Osteoblast (primary cell): ENCODE data around the gene GAS6. TPM values are rescaled to one million over a fixed set of nuclear protein-coding genes. Genes with fewer than 3 reads are reported as not detected.
"Not testable (repeated sequence)": the region's sequence is repeated elsewhere in the genome, so short reads cannot be mapped to it uniquely, and the experiment has no call there.

Source experiments
- DNase-seq: peaks from one replicate; pipeline ENCODE4 v3.0.0; 2011; ENCODE audit warnings: low spot score, mixed read lengths; ENCODE audit not compliant: insufficient read length; ENCODE audit errors: missing footprints
- H2AFZ ChIP-seq: 2 replicates; pipeline ENCODE4 v1.6.0; 2011; ENCODE audit warnings: mild to moderate bottlenecking, low read length
- H3K27ac ChIP-seq: 2 replicates; pipeline ENCODE4 v1.5.1; 2011; ENCODE audit warnings: mild to moderate bottlenecking, low read depth, low read length, moderate library complexity
- H3K27me3 ChIP-seq: 2 replicates; pipeline ENCODE4 v1.6.0; 2012; ENCODE audit warnings: mild to moderate bottlenecking, control low read depth, inconsistent platforms, low read length, moderate library complexity; ENCODE audit not compliant: insufficient read depth
- H3K36me3 ChIP-seq: 2 replicates; pipeline ENCODE4 v1.5.1; 2011; ENCODE audit warnings: mild to moderate bottlenecking, low read length, control low read depth, moderate library complexity; ENCODE audit not compliant: insufficient read depth
- H3K4me1 ChIP-seq: 2 replicates; pipeline ENCODE4 v1.5.1; 2011; ENCODE audit warnings: mild to moderate bottlenecking, low read length, control low read depth, moderate library complexity; ENCODE audit not compliant: insufficient read depth
- H3K4me2 ChIP-seq: 2 replicates; pipeline ENCODE4 v1.6.0; 2011; ENCODE audit warnings: mild to moderate bottlenecking, low read length; ENCODE audit not compliant: insufficient read depth
- H3K4me3 ChIP-seq: fragments of 200-600 bp; sonication (generic); 3 replicates; pipeline ENCODE4 v1.5.1; 2012; ENCODE audit warnings: mild to moderate bottlenecking, low read length, inconsistent platforms; ENCODE audit not compliant: insufficient read depth
- H3K79me2 ChIP-seq: 2 replicates; pipeline ENCODE4 v1.6.0; 2012; ENCODE audit warnings: mild to moderate bottlenecking, low read length, control low read depth, inconsistent platforms; ENCODE audit not compliant: insufficient read depth
- H3K9me3 ChIP-seq: 2 replicates; pipeline ENCODE4 v1.5.1; 2011; ENCODE audit warnings: low read depth, low read length, control low read depth
- H4K20me1 ChIP-seq: 2 replicates; pipeline ENCODE4 v1.6.0; 2012; ENCODE audit warnings: mild to moderate bottlenecking, low read length, control low read depth; ENCODE audit not compliant: insufficient read depth
- CTCF ChIP-seq: IDR thresholded peaks from 2 replicates; pipeline ENCODE4 v1.5.1; 2011; ENCODE audit warnings: mild to moderate bottlenecking, low read depth, low read length, moderate library complexity; ENCODE audit errors: extremely low read depth
- total RNA-seq: library from RNA; depleted of rRNA; stranded (reverse); fragments of >200 nt; gene quantifications from 2 replicates; pipeline ENCODE4 v1.2.3, GENCODE V29; 2012

The GAS6 gene
- total RNA-seq, 1 donor = 417 TPM

DNA sequence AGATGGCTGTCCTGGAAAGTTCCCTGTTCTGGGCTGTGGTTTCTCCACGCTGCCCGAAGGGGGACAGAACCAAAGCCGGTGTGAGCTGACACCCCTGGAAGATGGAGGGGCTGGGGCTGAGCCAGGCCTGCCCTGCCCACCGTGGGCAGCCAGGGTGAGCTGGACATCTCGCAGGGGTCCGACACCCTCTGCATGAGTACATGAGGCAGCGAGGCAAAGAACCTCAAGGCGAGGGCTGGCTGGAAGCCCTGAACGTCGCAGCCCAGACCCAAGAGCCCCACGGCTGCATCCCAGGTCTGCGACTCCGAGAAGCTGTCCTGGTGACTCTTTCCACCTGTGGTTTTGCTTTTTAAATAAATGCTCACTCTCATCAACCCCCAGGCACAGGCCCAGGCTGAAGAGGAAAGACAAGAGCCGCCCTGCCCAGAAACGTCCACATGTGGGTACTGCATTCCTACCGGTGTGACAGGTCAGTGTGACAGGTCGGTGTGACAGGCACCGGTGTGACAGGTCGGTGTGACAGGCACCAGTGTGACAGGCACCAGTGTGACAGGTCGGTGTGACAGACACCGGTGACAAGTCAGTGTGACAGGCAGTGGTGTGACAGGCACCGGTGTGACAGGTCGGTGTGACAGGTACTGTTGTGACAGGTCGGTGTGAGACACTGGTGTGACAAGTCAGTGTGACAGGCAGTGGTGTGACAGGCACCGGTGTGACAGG is 30.6 kb downstream of the GAS6 start:
- Histone ChIP-seq H3K4me1 (peaks cover 19% of the 10 kb centered on the region), H3K4me3 (no peak overlapping the region), H2AFZ (no peak overlapping the region), H3K36me3 (peaks cover 56% of the 10 kb centered on the region), H3K9me3 (no peaks in the 10 kb centered on the region), H3K27ac (no peak overlapping the region), H3K4me2 (no peak overlapping the region), H3K79me2 (peaks cover 5% of the 10 kb centered on the region), H4K20me1 (peaks cover 15% of the 10 kb centered on the region), H3K27me3 (no peaks in the 10 kb centered on the region)
- no peak for TF ChIP-seq CTCF
- no peak for DNase-seq

- no peak overlapping the region for H3K27ac ChIP-seq
- no peak overlapping the region for H2AFZ ChIP-seq
- no peak for TF ChIP-seq CTCF
- DNase-seq = no peak
- peaks cover 12% of the 10 kb centered on the region for H4K20me1 ChIP-seq
- H3K27me3 ChIP-seq = no peaks in the 10 kb centered on the region
- peaks cover 13% of the 10 kb centered on the region for H3K4me1 ChIP-seq
- H3K36me3 ChIP-seq = peaks cover 62% of the 10 kb centered on the region
- no peak overlapping the region for H3K4me3 ChIP-seq
- no peaks in the 10 kb centered on the region for H3K9me3 ChIP-seq
- H3K79me2 ChIP-seq = peaks cover 5% of the 10 kb centered on the region
- no peak overlapping the region for H3K4me2 ChIP-seq
Measured at GRCh38 chr13:113832631-113833030, 31.2 kb downstream of the GAS6 start.

GRCh38 chr13:113832205-113832604 is 31.7 kb downstream of the GAS6 start:
- Histone ChIP-seq H2AFZ (no peak overlapping the region), H3K27me3 (no peaks in the 10 kb centered on the region), H3K9me3 (no peaks in the 10 kb centered on the region), H3K79me2 (peaks cover 8% of the 10 kb centered on the region), H4K20me1 (peaks cover 13% of the 10 kb centered on the region), H3K4me1 (peaks cover 9% of the 10 kb centered on the region), H3K27ac (no peak overlapping the region), H3K36me3 (peaks cover 66% of the 10 kb centered on the region), H3K4me3 (no peak overlapping the region), H3K4me2 (no peak overlapping the region)
- no peak for DNase-seq
- TF ChIP-seq CTCF = no peak

- H3K4me3 ChIP-seq = no peak overlapping the region
- H3K4me1 ChIP-seq = peaks cover 4% of the 10 kb centered on the region
- no peak overlapping the region for H2AFZ ChIP-seq
- H3K27me3 ChIP-seq = no peaks in the 10 kb centered on the region
- no peaks in the 10 kb centered on the region for H3K9me3 ChIP-seq
- peaks cover 71% of the 10 kb centered on the region for H3K36me3 ChIP-seq
- H3K4me2 ChIP-seq = no peak overlapping the region
- no peak overlapping the region for H3K27ac ChIP-seq
- peaks cover 8% of the 10 kb centered on the region for H3K79me2 ChIP-seq
- H4K20me1 ChIP-seq = peaks cover 17% of the 10 kb centered on the region
- no peak for TF ChIP-seq CTCF
- DNase-seq = no peak
Measured at GRCh38 chr13:113831061-113831460, 32.8 kb downstream of the GAS6 start.

GRCh38 chr13:113830426-113830950 is 33.4 kb downstream of the GAS6 start:
- peaks cover 20% of the 10 kb centered on the region for H4K20me1 ChIP-seq
- H3K4me1 ChIP-seq, H3K79me2 ChIP-seq, DNase-seq, H3K4me2 ChIP-seq, H3K27me3 ChIP-seq, H3K9me3 ChIP-seq, H3K4me3 ChIP-seq, H3K27ac ChIP-seq, H2AFZ ChIP-seq: not testable (repeated sequence)
- H3K36me3 ChIP-seq = peaks cover 74% of the 10 kb centered on the region
